CD4-positive, alpha-beta T cell treated with Interleukin-4 for 4 hours (primary cell): ENCODE data around the gene HLA-A.

Source experiments
- DNase-seq: peaks from one replicate; pipeline ENCODE4 v3.0.0-alpha.2; 2020

Gene HLA-A

GRCh38 chr6:29935273-29935955 is 6.9 kb upstream of the HLA-A start:
- no peak for DNase-seq

- DNase-seq: no peak
Measured at GRCh38 chr6:29938746-29939508, 3.4 kb upstream of the HLA-A start.

GRCh38 chr6:29941016-29941415 is 1.3 kb upstream of the HLA-A start:
- no peak for DNase-seq

GRCh38 chr6:29941471-29941870 is 861 bp upstream of the HLA-A start:
- no peak for DNase-seq

GRCh38 chr6:29941916-29942274 is 437 bp upstream of the HLA-A start:
- no peak for DNase-seq

- no peak for DNase-seq
Measured at GRCh38 chr6:29943053-29943966, 978 bp downstream of the HLA-A start.

- DNase-seq: no peak
Measured at GRCh38 chr6:29945281-29945820, 3.0 kb downstream of the HLA-A start.

- no peak for DNase-seq
Measured at GRCh38 chr6:29946223-29947076, 4.1 kb downstream of the HLA-A start.

- DNase-seq: no peak
Measured at GRCh38 chr6:29947077-29947980, 5.0 kb downstream of the HLA-A start.

GRCh38 chr6:29948277-29948676 is 5.9 kb downstream of the HLA-A start:
- DNase-seq: no peak

GRCh38 chr6:29949934-29950333 is 7.6 kb downstream of the HLA-A start:
- no peak for DNase-seq

GRCh38 chr6:29951882-29952281 is 9.6 kb downstream of the HLA-A start:
- no peak for DNase-seq

- DNase-seq: no peak
Measured at GRCh38 chr6:29953001-29953441, 10.7 kb downstream of the HLA-A start.

GRCh38 chr6:29953686-29954085 is 11.4 kb downstream of the HLA-A start:
- no peak for DNase-seq

- no peak for DNase-seq
Measured at GRCh38 chr6:29954272-29954671, 11.9 kb downstream of the HLA-A start.

- DNase-seq: no peak
Measured at GRCh38 chr6:29955783-29956182, 13.5 kb downstream of the HLA-A start.

GRCh38 chr6:29956518-29956917 is 14.2 kb downstream of the HLA-A start:
- no peak for DNase-seq

- no peak for DNase-seq
Measured at GRCh38 chr6:29958046-29958445, 15.7 kb downstream of the HLA-A start.

GRCh38 chr6:29958921-29959320 is 16.6 kb downstream of the HLA-A start:
- DNase-seq: no peak

- DNase-seq: no peak
Measured at GRCh38 chr6:29959467-29959866, 17.1 kb downstream of the HLA-A start.

GRCh38 chr6:29961966-29962365 is 19.6 kb downstream of the HLA-A start:
- DNase-seq: no peak
